ENCODE results near the gene RBM15. TPM values are rescaled to one million over a fixed set of nuclear protein-coding genes. Genes with fewer than 3 reads are reported as not detected.

The RBM15 gene
- total RNA-seq, 1 experiment from 2014 or later: 44.0 TPM

GRCh38 chr1:110347182-110347893 is 8.2 kb downstream of the RBM15 start:
- Histone ChIP-seq H3K9me3 (ENCODE audit: control insufficient read depth in 1 of 2, insufficient read depth in 1 of 2, low read depth in 1 of 2, low read length in 2 of 2) (no peaks in the 10 kb centered on the region), H3K36me3 (ENCODE audit: control insufficient read depth in 1 of 2, insufficient read depth in 2 of 2, low read length in 2 of 2) (peaks cover 47 to 53% of the 10 kb centered on the region in 2 experiments), H3K79me2 (ENCODE audit: insufficient read depth, low read length) (peaks cover 100% of the 10 kb centered on the region), H3K4me1 (ENCODE audit: control insufficient read depth in 1 of 2, insufficient read depth in 2 of 2, low read length in 2 of 2) (no peaks in the 10 kb centered on the region), H4K20me1 (ENCODE audit: insufficient read depth) (peaks cover 68% of the 10 kb centered on the region; the same call in 1 of the 2 replicates), H3K27me3 (ENCODE audit: insufficient read depth, low read length) (no peaks in the 10 kb centered on the region), H3K9ac (ENCODE audit: low read length) (no peak overlapping the region), H3K27ac (ENCODE audit: low read depth, low read length) (no peak overlapping the region), H3K4me2 (ENCODE audit: low read length) (no peak overlapping the region), H2AFZ (ENCODE audit: low read depth, low read length, poor library complexity, severe bottlenecking) (no peak overlapping the region), H3K9me2 (ENCODE audit: insufficient read depth) (no peaks in the 10 kb centered on the region), H3K4me3 (replicated peaks in 1 of 2; ENCODE audit: low read depth in 1 of 2, low read length in 2 of 2) (no peak overlapping the region)
- ChIA-PET POLR2A (no interaction called here), CTCF (interaction anchor here (0.9 kb wide), 1 partner anchor 140 kb away, joined by 3 read pairs; no protein-coding TSS in a partner anchor), RAD21 (ENCODE audit: low non-redundant PET in 1 of 2, low total read pairs in 2 of 2, uncharacterized antibody in 2 of 2, unreplicated experiment in 2 of 2) (no interaction called here)
- no peak for TF ChIP-seq FOSL1 (IDR thresholded peaks at IDR 0.05; ENCODE audit: low read depth)
- no peak for TF ChIP-seq EGR1 (IDR thresholded peaks at IDR 0.05; ENCODE audit: low read depth)
- TF ChIP-seq ELF1 (IDR thresholded peaks at IDR 0.05; ENCODE audit: borderline replicate concordance, low read depth): no peak
- TF ChIP-seq REST (IDR thresholded peaks at IDR 0.05; ENCODE audit: low read depth): no peak
- no peak for TF ChIP-seq POLR2AphosphoS5 (IDR thresholded peaks at IDR 0.05; ENCODE audit: low read depth, low read length)
- no peak for TF ChIP-seq SIN3A (IDR thresholded peaks at IDR 0.05; ENCODE audit: low read depth)
- no peak for TF ChIP-seq EZH2phosphoT487 (IDR thresholded peaks at IDR 0.05; ENCODE audit: borderline replicate concordance)
- no peak for TF ChIP-seq ZBTB33 (IDR thresholded peaks at IDR 0.05; ENCODE audit: extremely low read depth, insufficient replicate concordance, low read length)
- TF ChIP-seq CEBPB (IDR thresholded peaks at IDR 0.05; ENCODE audit: low read depth): no peak
- TF ChIP-seq CBX3 (IDR thresholded peaks at IDR 0.05; ENCODE audit: low read depth): no peak
- TF ChIP-seq SRF (IDR thresholded peaks at IDR 0.05; ENCODE audit: low read depth): no peak
- no peak for TF ChIP-seq TCF7L2 (IDR thresholded peaks at IDR 0.05; ENCODE audit: borderline replicate concordance, extremely low read depth, insufficient read depth, insufficient read length)
- no peak for TF ChIP-seq SP1 (IDR thresholded peaks at IDR 0.05; ENCODE audit: low read depth)
- no peak for TF ChIP-seq ZNF274 (IDR thresholded peaks at IDR 0.05; ENCODE audit: low read depth, low read length)
- no peak for TF ChIP-seq POLR2A (IDR thresholded peaks at IDR 0.05; ENCODE audit: borderline replicate concordance, extremely low read depth, insufficient read depth, insufficient read length)
- intact Hi-C loops (cut with micrococcal nuclease): no loop called here
- DNase-seq (ENCODE audit: low read depth, low spot score) (no peak), ATAC-seq (no peak)
- no TSS peak for BruUV-seq (replicated peaks)
